ENCODE measurements around the gene CCDC171.
"Not testable (repeated sequence)": the region's sequence is repeated elsewhere in the genome, so short reads cannot be mapped to it uniquely, and the experiment has no call there.

Gene CCDC171

DNA sequence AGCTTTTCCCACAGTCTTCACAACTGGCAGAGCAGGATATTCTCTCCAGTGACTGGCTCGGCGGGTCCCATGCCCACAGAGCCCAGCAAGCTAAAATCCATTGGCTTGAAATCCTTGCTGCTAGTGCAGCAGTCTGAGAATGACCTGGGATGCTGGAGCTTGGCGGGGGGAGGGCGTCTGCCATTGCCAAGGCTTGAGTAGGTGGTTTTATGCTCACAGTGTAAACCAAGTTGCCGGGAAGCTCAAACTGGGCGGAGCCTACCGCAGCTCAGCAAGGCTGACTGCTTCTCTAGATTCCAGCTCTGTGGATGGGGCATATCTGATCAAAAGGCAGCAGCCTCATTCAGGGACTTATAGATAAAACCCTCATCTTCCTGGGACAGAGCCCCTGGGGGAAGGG is 194.1 kb downstream of the CCDC171 start:
- FAIRE-seq (no peak), DNase-seq (ENCODE audit: low spot score) (no peak)

DNA sequence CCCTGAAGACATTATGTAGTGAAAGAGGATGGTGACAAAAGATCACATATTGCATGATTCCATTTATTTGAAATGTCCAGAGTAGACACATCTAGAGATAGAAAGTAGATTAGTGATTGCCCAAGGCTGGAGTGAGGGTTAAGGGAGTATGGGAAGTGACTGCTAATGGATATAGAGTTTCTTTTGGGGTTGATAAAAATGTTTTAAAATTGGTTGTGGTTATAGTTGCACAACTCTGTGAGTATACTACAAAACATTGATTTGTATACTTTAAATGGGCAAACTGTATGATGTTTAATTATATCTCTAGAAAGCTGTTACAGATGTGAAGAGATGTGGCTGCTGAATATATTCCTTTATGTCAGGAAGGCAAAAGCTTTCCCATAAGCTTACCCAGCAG is 202.8 kb downstream of the CCDC171 start:
- DNase-seq (ENCODE audit: low spot score) (no peak), FAIRE-seq (no peak)

DNA sequence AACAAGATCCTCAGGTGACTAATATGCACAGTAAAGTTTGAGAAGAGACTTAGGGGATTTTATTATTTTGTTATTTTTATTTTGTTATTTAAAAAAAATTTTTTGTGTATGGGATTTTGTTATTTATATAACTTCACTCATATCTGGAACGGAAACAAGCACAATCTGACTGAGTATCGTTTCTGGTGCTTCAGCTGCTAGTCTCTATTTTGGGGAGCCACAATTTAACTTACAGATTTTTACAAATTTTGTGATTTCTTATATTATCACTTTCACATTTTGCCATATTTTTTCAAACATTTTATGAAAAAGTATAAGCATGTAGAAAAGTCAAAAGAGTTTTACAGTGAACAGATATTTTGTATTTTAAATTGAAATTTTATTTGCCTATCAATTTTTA is 208.7 kb downstream of the CCDC171 start:
- DNase-seq (ENCODE audit: low spot score) (no peak), FAIRE-seq (no peak)

DNA sequence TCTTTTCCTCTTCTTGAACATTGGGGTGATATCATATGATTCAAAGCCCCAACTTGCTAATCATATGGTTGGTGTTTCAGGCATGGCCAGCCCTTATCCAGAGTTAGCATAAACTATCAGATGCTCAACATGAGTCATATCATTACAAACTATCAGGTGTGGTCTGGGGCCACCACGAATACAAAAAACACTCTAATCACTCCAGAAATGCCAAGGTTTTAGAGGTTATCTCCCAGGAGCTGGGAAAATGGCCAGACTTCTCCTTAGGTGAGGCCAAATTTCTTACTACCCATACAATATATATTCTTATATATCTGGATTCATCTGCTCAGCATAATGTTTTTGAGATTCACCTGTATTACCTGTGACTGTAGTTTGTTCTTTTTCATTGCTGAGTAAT is 210.5 kb downstream of the CCDC171 start:
- no peak for FAIRE-seq
- DNase-seq (ENCODE audit: low spot score) = no peak

DNA sequence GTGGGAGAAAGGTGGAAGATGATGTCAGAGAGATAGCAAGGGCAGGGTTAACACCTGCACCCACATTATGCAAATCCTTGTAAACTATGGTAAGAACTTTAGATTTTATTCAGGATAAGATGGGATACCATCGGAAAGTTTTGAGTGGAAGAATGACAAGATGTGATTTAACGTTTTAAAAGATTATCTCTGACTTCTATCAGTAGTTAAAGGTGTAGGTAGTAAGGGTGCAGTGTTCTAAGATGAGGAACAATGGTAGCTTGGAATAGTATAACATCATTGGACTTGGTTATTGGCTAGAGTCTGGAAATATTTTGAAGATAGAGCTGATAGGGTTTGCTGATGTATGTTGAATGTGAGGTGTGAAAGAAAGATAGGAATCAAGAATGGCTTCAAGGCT is 211.3 kb downstream of the CCDC171 start:
- DNase-seq (ENCODE audit: low spot score) = no peak
- FAIRE-seq = no peak

DNA sequence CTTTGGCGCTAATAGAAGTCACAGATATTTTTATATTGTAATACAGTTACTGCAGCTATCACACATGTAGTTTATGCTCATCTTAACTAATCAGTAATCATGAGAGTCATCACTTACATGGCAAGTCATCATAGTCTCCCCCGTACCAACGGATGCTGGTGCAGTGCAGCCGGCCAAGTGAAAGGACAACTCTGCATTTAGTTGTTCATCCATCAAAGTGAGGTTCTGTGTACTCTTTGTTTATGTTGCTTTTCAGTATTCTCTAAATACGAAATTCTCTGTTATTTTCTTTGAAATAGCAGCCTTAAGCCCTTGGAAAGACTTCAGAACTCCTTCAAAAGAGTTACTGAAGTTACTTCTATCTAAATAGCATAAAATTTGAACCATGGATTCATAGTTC is 216.7 kb downstream of the CCDC171 start:
- FAIRE-seq (no peak), DNase-seq (ENCODE audit: low spot score) (no peak)

DNA sequence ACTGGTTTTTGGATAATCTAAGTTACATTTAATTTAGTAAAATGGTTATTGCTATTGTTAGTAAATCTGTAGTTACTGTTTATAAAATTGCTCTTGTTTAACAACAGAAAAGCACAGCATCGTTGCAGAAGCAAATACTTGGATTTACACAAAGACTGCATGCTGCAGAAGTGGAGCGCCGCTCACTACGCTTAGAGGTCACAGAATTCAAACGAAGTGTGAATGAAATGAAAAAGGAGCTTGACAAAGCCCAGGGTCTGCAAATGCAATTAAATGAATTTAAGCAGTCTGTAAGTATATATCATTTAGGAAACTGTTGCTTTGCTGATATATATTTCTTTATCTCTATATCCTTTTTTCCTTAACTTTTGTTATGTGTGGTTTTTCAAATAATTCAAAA is 226.0 kb downstream of the CCDC171 start:
- DNase-seq (ENCODE audit: low spot score) (no peak), FAIRE-seq (no peak)

DNA sequence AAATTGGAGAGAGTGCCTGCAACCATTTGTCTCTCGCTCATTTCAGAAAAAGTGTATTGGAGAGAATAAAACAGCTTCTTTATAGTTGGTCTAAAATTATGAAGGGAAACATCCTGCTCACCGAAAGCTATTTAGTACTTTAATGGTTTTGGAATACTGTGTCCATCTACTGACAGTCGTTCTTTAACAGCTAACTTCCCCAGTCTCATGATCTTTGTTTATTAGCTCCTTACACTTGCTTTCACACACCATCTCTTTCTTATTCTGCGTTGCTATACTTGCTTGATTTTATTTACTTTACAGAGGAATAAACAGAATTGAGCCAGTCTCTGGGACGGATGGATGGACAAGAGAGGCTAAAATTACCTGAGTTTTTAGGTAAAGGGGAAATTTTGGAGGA is 229.3 kb downstream of the CCDC171 start:
- DNase-seq (ENCODE audit: low spot score) = no peak
- no peak for FAIRE-seq

DNA sequence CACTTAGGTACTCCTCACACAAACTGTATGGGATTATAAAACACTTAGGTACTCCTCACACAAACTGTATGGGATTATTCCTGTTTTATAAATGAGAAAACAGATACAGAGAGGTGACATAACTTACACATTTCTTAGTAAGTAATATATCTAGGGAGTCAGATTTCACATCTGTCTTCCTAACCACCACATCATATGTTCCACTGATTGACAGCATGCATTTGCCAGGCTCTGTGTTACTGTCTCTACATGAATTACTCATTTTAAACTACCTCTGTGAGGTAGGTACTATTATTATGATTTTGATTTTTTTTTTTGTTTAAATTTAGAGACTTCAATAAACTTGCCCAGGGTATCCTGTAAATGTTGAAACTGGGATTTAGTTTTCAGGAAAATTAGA is 232.7 kb downstream of the CCDC171 start:
- FAIRE-seq (no peak), DNase-seq (ENCODE audit: low spot score) (no peak)

DNA sequence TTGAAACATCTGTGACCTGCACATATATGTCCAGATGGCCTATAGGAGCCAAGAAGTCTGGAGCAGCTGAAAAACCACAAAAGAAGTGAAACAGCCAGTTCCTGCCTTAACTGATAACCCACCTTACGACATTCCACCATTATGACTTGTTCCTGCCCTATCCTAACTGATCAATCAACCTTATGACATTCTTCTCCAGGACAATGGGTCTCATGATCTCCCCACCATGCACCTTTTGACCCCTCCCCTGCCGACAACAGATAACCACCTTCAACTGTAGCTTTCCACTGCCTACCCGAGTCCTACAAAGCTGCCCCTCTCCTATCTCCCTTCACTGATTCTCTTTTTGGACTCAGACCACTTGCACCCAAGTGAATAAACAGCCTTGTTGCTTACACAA is 233.8 kb downstream of the CCDC171 start:
- FAIRE-seq = no peak

DNA sequence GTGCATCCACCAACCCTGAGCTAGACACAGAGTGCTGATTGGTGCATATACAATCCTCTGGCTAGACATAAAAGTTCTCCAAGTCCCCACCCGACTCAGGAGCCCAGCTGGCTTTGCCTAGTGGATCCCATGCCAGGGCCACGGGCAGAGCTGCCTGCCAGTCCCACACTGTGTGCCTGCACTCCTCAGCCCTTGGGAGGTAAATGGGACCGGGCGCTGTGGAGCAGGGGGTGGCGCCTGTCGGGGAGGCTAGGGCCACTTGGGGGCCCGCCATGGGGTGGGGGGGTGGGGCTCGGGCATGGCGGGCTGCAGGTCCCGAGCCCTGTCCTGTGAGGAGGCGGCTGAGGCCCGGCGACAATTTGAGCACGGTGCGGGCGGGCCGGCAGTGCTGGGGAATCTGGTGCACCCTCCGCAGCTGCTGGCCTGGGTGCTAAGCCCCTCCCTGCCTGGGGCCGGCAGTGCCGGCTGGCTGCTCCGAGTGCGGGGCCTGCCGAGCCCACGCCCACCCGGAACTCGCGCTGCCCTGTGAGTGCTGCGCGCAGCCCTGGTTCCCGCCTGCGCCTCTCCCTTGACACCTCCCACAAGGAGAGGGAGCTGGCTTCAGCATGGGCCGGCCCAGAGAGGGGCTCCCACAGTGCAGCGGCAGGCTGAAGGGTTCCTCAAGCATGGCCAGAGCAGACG is 257.5 kb downstream of the CCDC171 start:
- not testable (repeated sequence) for DNase-seq (ENCODE audit: low spot score); FAIRE-seq

More for the DNA sequence above, 233.8 kb downstream of the CCDC171 start:
- DNase-seq (ENCODE audit: low spot score) = no peak

DNA sequence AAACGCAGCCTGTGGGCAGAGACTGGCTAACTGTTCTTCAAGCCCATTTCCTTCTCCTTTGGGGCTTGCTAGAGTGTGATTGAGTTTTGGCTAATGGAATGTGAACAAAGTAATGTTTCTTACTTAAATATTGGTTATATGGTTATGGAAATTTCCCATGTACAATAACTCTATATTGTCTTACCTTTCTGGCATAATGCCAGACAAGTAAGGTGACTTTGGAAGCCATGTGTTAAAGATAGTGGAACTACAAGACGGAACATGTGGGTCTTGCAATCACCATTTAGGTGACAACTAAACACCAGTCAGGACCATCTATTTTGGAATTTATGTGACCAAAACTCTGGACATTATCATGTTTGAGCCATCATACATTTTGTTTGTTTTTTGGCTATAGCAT is 260.2 kb downstream of the CCDC171 start:
- FAIRE-seq (no peak), DNase-seq (ENCODE audit: low spot score) (no peak)

DNA sequence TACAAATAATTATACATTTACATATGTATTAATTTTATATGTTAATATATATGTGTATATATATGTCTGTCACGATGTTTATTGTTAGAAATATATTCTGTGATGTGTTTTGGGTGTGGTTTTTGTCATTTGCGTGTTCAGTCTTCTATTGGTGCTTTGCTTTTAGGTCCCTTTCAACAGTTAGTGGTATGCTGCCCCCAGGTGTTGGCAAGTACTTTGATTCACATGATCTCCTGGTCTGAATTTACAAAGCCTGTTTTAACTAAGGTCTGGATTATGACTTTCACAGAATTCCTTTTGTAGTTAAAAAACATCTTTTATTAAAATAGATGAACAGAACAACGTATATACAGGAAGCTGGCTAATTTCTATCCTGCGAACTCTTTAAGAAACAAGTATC is 271.5 kb downstream of the CCDC171 start:
- FAIRE-seq = no peak
- no peak for DNase-seq (ENCODE audit: low spot score)

DNA sequence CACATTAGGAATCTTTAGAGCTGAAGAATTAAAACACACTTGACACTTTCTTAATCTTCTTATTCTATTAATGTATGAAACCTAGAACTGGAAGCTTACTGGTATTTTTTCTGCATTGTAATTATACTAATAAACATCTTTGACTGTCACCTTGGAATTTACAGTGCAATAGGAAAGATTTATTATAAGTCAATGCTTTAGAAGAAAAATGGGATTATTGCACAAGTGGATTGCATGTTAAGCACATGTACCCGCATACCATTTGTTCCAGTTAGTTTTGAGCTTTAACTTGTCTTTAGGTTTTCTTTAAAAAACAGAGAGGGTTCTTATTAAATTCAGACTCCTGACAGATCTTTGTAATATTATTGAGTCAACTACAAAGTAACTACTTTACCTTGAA is 278.5 kb downstream of the CCDC171 start:
- FAIRE-seq (no peak), DNase-seq (ENCODE audit: low spot score) (no peak)

DNA sequence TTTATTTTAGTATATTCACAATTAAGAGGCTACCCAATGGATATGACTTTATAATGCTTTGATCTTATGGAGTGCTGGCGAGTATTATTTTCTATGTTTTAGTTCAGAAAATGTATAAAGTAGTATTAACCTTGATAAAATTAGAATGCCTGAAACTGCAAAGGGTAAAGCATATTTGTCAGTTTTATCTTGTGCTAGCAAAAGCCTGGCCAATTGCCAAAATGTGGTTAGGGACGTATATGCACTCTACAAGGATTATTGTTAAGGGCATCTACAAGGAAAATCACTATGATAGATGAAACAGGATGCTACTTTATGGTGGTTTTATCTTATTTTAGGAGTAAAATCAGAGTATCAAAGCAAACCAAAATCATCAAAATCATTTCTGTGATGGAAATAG is 281.7 kb downstream of the CCDC171 start:
- DNase-seq (ENCODE audit: low spot score) (no peak), FAIRE-seq (no peak)

DNA sequence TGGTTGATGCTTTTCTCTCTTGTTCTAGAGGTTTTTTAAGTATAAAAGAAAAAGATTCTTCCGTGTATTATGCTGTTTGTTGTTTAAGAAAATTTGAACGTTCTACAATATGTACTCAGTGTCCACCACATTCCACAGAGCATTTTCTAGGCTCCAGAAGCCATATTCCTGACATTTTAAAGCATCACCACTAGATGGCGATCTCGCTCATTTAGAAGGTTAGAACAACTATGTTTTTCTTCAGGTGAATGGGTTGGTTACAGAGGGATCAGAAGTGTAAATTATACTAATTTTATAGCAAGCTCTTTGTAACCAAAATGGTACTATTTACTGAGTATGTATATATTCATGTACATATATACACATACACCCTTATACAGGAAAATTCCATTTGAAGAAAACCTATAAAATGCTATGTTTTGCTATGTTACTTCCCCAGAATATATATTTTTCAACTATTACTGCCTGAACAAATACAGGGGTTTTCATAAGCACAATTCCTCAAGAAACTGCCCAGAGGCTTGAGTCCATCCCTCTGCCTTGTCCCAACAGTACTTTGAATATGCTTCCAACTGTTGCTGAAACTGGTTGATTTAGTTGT is 284.3 kb downstream of the CCDC171 start:
- FAIRE-seq (peak; percentile 82), DNase-seq (ENCODE audit: low spot score) (peak; percentile 46)

DNA sequence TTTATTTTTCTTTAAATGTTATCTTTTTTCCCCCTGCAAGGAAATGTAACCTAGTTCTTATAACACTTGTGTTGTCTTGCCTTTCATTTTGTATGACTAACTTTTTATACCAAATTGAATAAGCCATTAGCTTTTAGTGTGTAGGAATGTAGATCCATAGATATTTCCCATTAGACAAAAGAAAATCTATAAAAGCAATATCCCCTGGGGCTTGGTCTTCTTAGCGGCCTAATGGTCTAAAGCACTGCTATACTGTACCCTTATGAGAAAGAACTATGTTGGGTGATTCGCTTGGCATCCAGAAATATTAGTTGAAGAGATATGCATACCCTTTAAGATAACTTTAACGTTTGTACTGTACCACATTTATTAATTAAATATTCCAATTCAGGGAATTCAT is 289.2 kb downstream of the CCDC171 start:
- DNase-seq (ENCODE audit: low spot score) (no peak), FAIRE-seq (no peak)

DNA sequence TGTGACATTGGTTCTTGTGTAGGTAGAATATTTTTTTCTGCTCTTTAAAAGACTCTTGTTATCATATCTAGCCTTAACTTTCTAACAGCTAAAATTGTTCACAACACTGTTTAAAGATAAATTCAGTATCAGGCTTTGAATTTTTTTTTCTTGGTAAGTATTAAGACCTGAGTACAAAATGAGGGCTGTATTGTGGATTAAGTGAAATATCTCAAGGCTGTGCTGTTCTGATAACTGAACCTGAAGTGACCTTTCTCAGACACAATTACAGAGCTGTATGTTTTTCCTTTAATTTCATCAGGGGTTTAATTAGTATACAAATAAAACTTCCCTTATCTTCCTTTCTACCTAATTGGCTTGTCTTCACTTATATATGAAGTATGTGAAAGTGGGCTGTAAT is 290.5 kb downstream of the CCDC171 start:
- DNase-seq (ENCODE audit: low spot score) = no peak
- no peak for FAIRE-seq

DNA sequence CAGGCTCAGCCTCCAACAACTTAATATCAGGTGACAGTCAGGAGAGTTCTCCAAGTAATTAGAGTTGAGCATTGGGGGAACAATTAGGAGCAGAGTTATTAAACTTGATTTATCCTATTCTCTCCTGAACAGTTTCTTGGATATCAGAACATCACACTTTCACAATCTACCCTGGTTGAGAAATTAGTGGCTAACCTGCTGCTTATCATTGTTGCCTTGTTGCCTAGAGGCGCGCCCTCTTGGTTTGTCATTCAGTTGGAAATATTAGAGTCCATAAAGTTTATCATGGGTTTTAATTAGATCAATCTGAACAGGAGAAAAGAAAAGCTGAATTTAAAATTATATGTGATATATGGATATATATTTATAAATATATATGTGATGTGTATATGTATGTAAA is 291.1 kb downstream of the CCDC171 start:
- FAIRE-seq = no peak

DNA sequence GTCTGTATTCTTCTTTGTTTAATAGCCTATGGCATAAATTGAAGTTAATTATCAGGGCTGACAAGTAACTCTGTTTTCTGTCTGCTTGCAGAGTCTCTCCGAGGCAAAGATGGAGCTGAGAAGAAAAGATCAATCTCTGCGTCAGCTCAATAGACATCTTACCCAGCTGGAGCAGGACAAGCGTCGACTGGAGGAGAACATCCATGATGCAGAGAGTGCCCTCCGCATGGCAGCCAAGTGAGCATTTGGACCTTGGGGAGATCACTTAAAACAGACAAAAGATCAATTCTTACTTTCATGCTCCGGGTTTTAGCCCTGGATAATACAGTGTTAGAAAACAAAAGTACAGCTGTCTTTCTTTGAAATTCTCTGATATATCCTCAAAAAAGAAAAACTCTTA is 293.8 kb downstream of the CCDC171 start:
- DNase-seq (ENCODE audit: low spot score) (no peak), FAIRE-seq (no peak)

More for the DNA sequence above, 291.1 kb downstream of the CCDC171 start:
- no peak for DNase-seq (ENCODE audit: low spot score)

DNA sequence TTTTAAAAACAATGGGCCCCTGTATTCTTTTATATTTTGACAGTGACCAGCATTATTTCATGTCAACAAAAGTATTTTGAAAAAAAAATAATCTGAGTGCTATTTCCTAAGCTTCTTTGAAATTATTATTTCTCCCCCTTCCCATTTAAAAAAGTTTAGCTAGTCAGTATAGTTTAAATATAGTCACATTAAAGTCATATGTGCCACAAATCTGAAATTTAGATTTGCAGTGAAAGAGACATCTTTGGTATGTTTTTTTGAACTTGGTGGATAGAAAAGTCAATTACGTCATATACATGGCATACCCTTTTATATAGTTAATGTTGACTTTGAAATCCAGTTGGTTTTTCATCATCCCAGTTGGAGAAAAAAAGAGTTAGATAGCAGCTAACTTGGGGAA is 297.0 kb downstream of the CCDC171 start:
- FAIRE-seq (no peak), DNase-seq (ENCODE audit: low spot score) (no peak)

DNA sequence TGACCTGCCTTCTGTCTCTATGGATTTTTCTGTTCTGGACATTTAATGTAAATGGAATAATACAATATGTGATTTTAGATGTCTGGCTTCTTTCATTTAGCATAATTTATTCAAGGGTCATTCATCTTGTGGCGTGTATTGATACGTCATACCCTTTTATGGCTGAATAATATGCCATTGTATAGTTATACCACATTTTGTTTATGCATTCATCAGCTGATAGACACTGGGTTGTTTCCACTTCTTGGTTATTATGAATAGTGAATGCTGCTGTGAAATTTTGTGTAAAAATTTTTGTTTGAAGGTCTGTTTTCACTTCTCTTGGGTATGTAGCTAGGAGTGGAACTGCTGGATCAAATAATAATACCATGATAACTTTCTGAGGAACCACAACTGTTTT is 298.9 kb downstream of the CCDC171 start:
- no peak for FAIRE-seq
- DNase-seq (ENCODE audit: low spot score) = no peak

DNA sequence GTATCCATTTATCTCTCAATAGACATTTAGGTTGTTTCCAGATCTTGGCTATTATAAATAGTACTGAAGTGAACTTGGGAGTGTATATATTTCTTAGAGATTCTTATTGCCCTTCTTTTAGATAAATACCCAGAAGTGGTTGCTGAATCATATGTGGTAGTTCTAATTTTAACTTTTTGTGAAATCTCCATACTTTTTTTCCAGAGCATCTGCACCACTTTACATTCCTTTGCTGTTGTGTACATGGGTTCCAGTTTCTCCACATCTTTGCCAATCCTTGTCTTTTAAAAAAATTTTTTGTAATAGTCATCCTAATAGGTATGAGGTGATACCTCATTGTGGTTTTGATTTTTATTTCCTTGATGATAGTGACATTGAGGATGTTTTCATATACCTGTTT is 303.7 kb downstream of the CCDC171 start:
- FAIRE-seq (no peak), DNase-seq (ENCODE audit: low spot score) (no peak)

DNA sequence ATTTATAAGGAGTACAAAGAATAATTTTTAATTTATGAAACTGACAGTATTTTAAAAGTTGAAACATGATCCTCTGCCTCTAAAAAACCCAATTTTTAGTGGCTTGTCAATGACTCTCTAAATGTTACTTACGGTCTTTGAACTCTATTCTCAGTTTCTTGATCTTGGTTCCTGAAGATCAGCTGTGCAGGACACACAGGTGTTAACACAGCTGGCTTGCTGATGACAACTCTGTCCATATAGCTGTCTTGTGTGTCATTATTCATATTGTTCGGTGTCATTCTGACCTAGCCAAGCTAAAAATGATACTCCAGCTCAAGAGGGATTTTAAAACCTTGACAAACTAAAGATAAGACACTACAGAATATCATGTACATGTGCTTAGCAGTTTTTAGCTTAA is 314.5 kb downstream of the CCDC171 start:
- DNase-seq (ENCODE audit: low spot score) = no peak
- no peak for FAIRE-seq
